SU-DHL-6 (cell line): ENCODE data around the gene ARHGAP45.

Experiments used
- H2AFZ ChIP-seq: fragments of 200-600 bp; sonication (generic); 2 replicates; pipeline ENCODE4 v1.6.1; 2014; ENCODE audit warnings: low read depth, mild to moderate bottlenecking, moderate library complexity, mixed read lengths, antibody characterized with exemption, low read length; ENCODE audit not compliant: severe bottlenecking
- H3F3A ChIP-seq: fragments of 200-600 bp; shearing (Covaris generic); 2 replicates; pipeline ENCODE4 v1.6.0; 2016; ENCODE audit warnings: antibody characterized with exemption, mild to moderate bottlenecking; ENCODE audit not compliant: insufficient read depth
- H3K27ac ChIP-seq: fragments of 200-600 bp; sonication (generic); 2 replicates; pipeline ENCODE4 v1.5.1; 2016; ENCODE audit warnings: low read depth, mild to moderate bottlenecking, low read length, moderate library complexity, mixed read lengths
- H3K27me3 ChIP-seq: fragments of 200-600 bp; sonication (generic), shearing (Covaris generic); 2 replicates; pipeline ENCODE4 v1.6.0; 2014; ENCODE audit warnings: mild to moderate bottlenecking, low read length
- H3K36me3 ChIP-seq: fragments of 200-600 bp; sonication (generic); 2 replicates; pipeline ENCODE4 v1.6.1; 2014; ENCODE audit warnings: mild to moderate bottlenecking, low read length, mixed read lengths
- H3K4me2 ChIP-seq: fragments of 300-600, 200-600 bp; shearing (Covaris generic), sonication (generic); 2 replicates; pipeline ENCODE4 v1.6.0; 2014; ENCODE audit warnings: low read length, low read depth, mild to moderate bottlenecking; ENCODE audit not compliant: poor library complexity, severe bottlenecking
- H3K4me3 ChIP-seq: fragments of 200-600 bp; sonication (generic); 2 replicates; pipeline ENCODE4 v1.5.1; 2014; ENCODE audit warnings: antibody characterized with exemption, low read length, mild to moderate bottlenecking, mixed read lengths; ENCODE audit not compliant: insufficient read depth, poor library complexity, severe bottlenecking
- H3K79me2 ChIP-seq: fragments of 200-600 bp; sonication (generic); 2 replicates; pipeline ENCODE4 v1.6.1; 2014; ENCODE audit warnings: mild to moderate bottlenecking, low read length, moderate library complexity; ENCODE audit not compliant: insufficient read depth
- H3K9ac ChIP-seq: fragments of 200-600 bp; sonication (generic); 2 replicates; pipeline ENCODE4 v1.7.0; 2014; ENCODE audit warnings: mild to moderate bottlenecking, low read length
- H3K9me2 ChIP-seq: fragments of 200-600 bp; sonication (generic); replicated peaks from 2 replicates; pipeline ENCODE4 v1.6.1; 2014; ENCODE audit warnings: low read length; ENCODE audit not compliant: insufficient read depth
- H3K9me3 ChIP-seq: fragments of 200-600 bp; sonication (generic); 2 replicates; pipeline ENCODE4 v1.6.1; 2014; ENCODE audit warnings: low read length, mixed read lengths; ENCODE audit not compliant: insufficient read depth
- H4K20me1 ChIP-seq: fragments of 200-600 bp; sonication (generic); 2 replicates; pipeline ENCODE4 v1.6.1; 2014; ENCODE audit warnings: low read depth, mild to moderate bottlenecking, antibody characterized with exemption, low read length, moderate library complexity, mixed read lengths
- CTCF ChIP-seq: fragments of 200-600 bp; sonication (generic); IDR thresholded peaks from one replicate; pipeline ENCODE4 v1.5.1; 2017; ENCODE audit warnings: antibody characterized with exemption, mild to moderate bottlenecking, low read length, moderate library complexity; ENCODE audit not compliant: insufficient read depth, poor library complexity, severe bottlenecking
- EZH2phosphoT487 ChIP-seq: fragments of 200-600 bp; sonication (generic), shearing (Covaris generic); conservative IDR thresholded peaks from 2 replicates; pipeline ENCODE4 v1.6.1; 2018; ENCODE audit warnings: mild to moderate bottlenecking, antibody characterized with exemption, low read length, moderate library complexity, mixed read lengths

Gene ARHGAP45

GRCh38 chr19:1130771-1131717 lies 64.1 kb downstream of the ARHGAP45 start:
- H3K79me2 ChIP-seq = no peaks in the 10 kb centered on the region
- H2AFZ ChIP-seq = no peak overlapping the region
- H3K36me3 ChIP-seq = no peaks in the 10 kb centered on the region
- no peaks in the 10 kb centered on the region for H4K20me1 ChIP-seq
- TF ChIP-seq CTCF (no peak), EZH2phosphoT487 (no peak)
- H3K9me3 ChIP-seq = no peaks in the 10 kb centered on the region
- H3K4me2 ChIP-seq = peak overlapping the region; percentile 68
- no peaks in the 10 kb centered on the region for H3F3A ChIP-seq
- H3K27me3 ChIP-seq = no peaks in the 10 kb centered on the region
- H3K9me2 ChIP-seq = no peaks in the 10 kb centered on the region
- peak overlapping the region; percentile 50 for H3K9ac ChIP-seq
- H3K27ac ChIP-seq = no peak overlapping the region
- H3K4me3 ChIP-seq = no peak overlapping the region

GRCh38 chr19:1131718-1132551 lies 65.0 kb downstream of the ARHGAP45 start:
- Histone ChIP-seq H3K79me2 (no peaks in the 10 kb centered on the region), H3F3A (no peaks in the 10 kb centered on the region), H3K9me2 (no peaks in the 10 kb centered on the region), H2AFZ (no peak overlapping the region), H3K4me3 (peak overlapping the region; percentile 32), H3K4me2 (peak overlapping the region; percentile 68), H4K20me1 (no peaks in the 10 kb centered on the region), H3K9ac (peak overlapping the region; percentile 50), H3K36me3 (no peaks in the 10 kb centered on the region), H3K9me3 (no peaks in the 10 kb centered on the region), H3K27ac (peak overlapping the region; percentile 70), H3K27me3 (no peaks in the 10 kb centered on the region)
- TF ChIP-seq EZH2phosphoT487 (no peak), CTCF (no peak)

DNA sequence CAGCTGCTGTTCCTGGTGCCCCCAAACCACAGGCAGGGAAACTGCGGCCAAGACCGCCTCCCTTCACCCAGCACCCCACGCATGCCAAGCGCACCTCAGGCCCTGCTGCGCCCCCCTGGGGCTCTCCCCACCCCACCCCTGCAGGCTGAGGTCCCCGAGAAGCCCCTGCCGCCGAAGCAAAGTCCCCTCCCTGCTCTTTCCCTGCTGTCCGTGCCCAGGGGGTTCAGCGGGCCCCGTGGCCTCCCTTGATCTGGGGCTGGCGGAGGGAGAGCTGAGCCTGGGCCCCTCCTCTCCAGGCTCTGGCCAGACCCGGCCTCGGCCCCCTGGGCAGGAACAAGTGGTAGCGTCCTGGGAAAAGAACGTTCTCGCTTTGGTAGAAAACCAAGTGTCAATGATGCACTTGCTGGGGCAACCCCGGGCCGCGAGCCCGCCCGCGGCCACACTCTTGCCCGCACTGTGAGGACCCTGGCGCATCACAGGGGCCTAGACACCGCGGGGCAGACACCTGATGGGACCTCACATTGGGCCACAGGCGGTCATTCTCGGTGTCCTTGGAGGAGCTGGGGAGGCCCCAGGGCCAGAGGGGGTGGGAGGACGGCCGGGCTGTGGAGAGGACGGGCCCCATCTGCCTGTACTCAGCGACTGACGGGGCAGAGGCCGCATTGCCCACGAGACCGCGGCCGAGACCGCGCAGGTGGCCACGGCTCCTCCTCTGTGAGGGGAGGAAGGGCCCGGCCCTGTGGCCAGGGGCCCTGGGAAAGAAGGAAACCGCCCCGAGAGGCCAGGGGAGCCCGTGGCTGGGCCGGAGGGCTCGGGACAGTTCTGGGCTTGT lies 65.8 kb downstream of the ARHGAP45 start:
- no peak for TF ChIP-seq EZH2phosphoT487
- TF ChIP-seq CTCF = no peak
- Histone ChIP-seq H3K36me3 (no peaks in the 10 kb centered on the region), H2AFZ (no peak overlapping the region), H3K79me2 (no peaks in the 10 kb centered on the region), H3K9me3 (no peaks in the 10 kb centered on the region), H3K27ac (peak overlapping the region; percentile 70), H3K4me2 (peak overlapping the region; percentile 68), H3K27me3 (no peaks in the 10 kb centered on the region), H3K9ac (peak overlapping the region; percentile 50), H3K4me3 (peak overlapping the region; percentile 25), H4K20me1 (no peaks in the 10 kb centered on the region), H3K9me2 (no peaks in the 10 kb centered on the region), H3F3A (no peaks in the 10 kb centered on the region)
